LNCaP clone FGC (cell line): ENCODE results near the gene TMEM88.

Experiments
- DNase-seq: peaks from one replicate; pipeline ENCODE4 v3.0.0-alpha.2; 2011; ENCODE audit warnings: low read depth
- H3K4me3 ChIP-seq: 2 replicates; pipeline ENCODE4 v1.5.1; 2011; ENCODE audit warnings: mild to moderate bottlenecking, low read depth, low read length, control low read depth
- TF ChIP-seq, protein P1 (sequence below): IDR thresholded peaks from 2 replicates; pipeline ENCODE4 v1.5.1; 2012; ENCODE audit warnings: mild to moderate bottlenecking; ENCODE audit not compliant: control insufficient read depth, insufficient read depth; ENCODE audit errors: extremely low read depth

The TMEM88 gene

DNA sequence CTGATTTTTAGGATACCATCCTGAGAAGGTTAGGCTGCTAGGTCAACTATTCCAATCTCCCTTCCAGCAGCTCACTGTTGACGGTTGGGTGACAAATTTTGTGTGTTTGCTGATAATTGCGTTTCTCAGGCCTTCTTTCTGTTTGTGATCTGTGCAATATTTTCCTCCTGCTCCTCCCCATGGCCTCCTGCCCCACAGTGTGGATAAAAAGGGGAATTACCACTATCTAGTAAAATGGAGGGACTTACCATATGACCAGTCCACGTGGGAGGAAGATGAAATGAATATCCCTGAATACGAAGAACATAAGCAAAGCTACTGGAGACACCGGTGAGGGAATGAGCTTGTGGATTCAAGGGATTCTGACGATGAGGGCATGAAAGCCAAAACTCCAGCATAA lies 42.9 kb downstream of the TMEM88 start:
- TF ChIP-seq, protein P1, sequence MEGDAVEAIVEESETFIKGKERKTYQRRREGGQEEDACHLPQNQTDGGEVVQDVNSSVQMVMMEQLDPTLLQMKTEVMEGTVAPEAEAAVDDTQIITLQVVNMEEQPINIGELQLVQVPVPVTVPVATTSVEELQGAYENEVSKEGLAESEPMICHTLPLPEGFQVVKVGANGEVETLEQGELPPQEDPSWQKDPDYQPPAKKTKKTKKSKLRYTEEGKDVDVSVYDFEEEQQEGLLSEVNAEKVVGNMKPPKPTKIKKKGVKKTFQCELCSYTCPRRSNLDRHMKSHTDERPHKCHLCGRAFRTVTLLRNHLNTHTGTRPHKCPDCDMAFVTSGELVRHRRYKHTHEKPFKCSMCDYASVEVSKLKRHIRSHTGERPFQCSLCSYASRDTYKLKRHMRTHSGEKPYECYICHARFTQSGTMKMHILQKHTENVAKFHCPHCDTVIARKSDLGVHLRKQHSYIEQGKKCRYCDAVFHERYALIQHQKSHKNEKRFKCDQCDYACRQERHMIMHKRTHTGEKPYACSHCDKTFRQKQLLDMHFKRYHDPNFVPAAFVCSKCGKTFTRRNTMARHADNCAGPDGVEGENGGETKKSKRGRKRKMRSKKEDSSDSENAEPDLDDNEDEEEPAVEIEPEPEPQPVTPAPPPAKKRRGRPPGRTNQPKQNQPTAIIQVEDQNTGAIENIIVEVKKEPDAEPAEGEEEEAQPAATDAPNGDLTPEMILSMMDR = peak; percentile 10; the same call in 1 of the 2 replicates
- no peak for DNase-seq
- H3K4me3 ChIP-seq = no peak overlapping the region

DNA sequence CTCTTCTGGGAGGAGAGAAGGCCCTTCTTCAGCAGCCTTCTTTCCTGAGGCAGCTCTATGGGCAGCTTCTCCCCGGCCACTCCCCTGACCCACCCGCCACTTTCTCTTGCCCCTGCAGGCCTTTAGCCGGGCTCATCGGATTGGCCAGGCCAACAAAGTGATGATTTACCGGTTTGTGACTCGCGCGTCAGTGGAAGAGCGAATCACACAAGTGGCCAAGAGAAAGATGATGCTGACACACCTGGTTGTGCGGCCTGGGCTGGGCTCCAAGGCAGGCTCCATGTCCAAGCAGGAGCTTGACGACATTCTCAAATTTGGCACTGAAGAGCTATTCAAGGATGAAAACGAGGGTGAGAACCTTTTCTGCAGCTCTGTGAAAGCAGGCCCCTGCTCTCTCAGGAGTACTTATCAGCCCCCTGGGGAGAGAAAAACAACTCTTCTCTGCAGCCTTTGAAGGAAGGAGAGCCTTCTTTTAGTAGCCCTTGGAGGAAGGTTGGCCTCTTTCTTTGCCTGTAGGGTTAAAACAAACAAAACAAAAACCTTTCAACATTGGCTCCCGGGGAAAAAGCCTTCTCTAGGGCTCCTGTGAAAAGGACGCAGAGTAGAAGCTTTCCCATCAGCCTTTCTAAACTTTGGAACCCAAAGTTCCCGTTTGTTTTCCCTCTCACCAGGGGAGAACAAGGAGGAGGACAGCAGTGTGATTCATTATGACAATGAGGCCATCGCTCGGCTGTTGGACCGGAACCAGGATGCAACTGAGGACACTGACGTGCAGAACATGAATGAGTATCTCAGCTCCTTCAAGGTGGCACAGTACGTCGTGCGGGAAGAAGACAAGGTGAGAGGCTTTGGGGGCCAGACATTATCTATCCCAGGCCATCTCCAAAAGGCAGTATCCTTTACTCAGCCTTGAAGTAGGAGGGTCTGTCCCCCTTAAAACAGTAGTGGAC lies 48.6 kb downstream of the TMEM88 start:
- peak; percentile 90 for DNase-seq
- H3K4me3 ChIP-seq = no peak overlapping the region
- TF ChIP-seq, protein P1 = no peak
